WTC11 (cell line): Measurements from ENCODE around the gene CDH11. TPM values are rescaled to one million over a fixed set of nuclear protein-coding genes. Genes with fewer than 3 reads are reported as not detected.

Experiments used
- ATAC-seq: fragments of 200-7000 bp; cut with Tn5 transposase; 2 replicates; pipeline ENCODE4 v1.10.0; 2021; ENCODE audit warnings: mild to moderate bottlenecking, moderate library complexity
- CTCF ChIA-PET: fragments of 300-600 bp; sonication (Branson Sonifier 250); formaldehyde crosslinking; loops from one replicate; lab custom pipeline; 2021; ENCODE audit warnings: antibody characterized with exemption; lab: Charles Lee
- POLR2A ChIA-PET: fragments of 350-600 bp; sonication (Branson Sonifier 250); formaldehyde crosslinking; loops from one replicate; lab custom pipeline; 2021; ENCODE audit warnings: antibody characterized with exemption; lab: Charles Lee
- DNase-seq: peaks from one replicate; pipeline ENCODE4 v3.0.0; 2021; ENCODE audit warnings: low spot score
- H3K27ac Mint-ChIP-seq: 2 replicates; pipeline ENCODE4 v1.8.0; 2021; ENCODE audit warnings: mixed read lengths
- H3K27me3 Mint-ChIP-seq: 2 replicates; pipeline ENCODE4 v1.8.0; 2021; ENCODE audit warnings: low read depth, mild to moderate bottlenecking, moderate library complexity, mixed read lengths
- H3K36me3 Mint-ChIP-seq: 2 replicates; pipeline ENCODE4 v1.8.0; 2021; ENCODE audit warnings: mixed read lengths
- H3K4me1 Mint-ChIP-seq: 2 replicates; pipeline ENCODE4 v1.8.0; 2022; ENCODE audit warnings: mixed read lengths
- H3K4me3 Mint-ChIP-seq: 2 replicates; pipeline ENCODE4 v1.8.0; 2021; ENCODE audit warnings: mild to moderate bottlenecking, moderate library complexity, mixed read lengths
- H3K9me3 Mint-ChIP-seq: 2 replicates; pipeline ENCODE4 v1.8.0; 2021; ENCODE audit warnings: mixed read lengths
- ARID4B ChIP-seq: sonication (generic); formaldehyde crosslinking; IDR thresholded peaks from 2 replicates; pipeline ENCODE4 v1.8.0; 2023; ENCODE audit warnings: missing genetic modification reagents, mild to moderate bottlenecking, borderline replicate concordance
- ATF3 ChIP-seq: sonication (generic); formaldehyde crosslinking; conservative IDR thresholded peaks from 2 replicates; pipeline ENCODE4 v1.8.1; 2022; ENCODE audit warnings: mild to moderate bottlenecking, missing genetic modification reagents
- FOXP4 ChIP-seq: sonication (generic); formaldehyde crosslinking; IDR thresholded peaks from 2 replicates; pipeline ENCODE4 v1.8.0; 2022; ENCODE audit warnings: mild to moderate bottlenecking, missing genetic modification reagents
- MAX ChIP-seq: sonication (generic); formaldehyde crosslinking; IDR thresholded peaks from 2 replicates; pipeline ENCODE4 v1.8.0; 2022; ENCODE audit warnings: mild to moderate bottlenecking, missing genetic modification reagents
- MXD4 ChIP-seq: fragments of 250-450 bp; sonication (Bioruptor Pico); IDR thresholded peaks from 2 replicates; pipeline ENCODE4 v1.8.0; 2021; ENCODE audit warnings: mild to moderate bottlenecking, moderate library complexity, borderline replicate concordance
- MYBL2 ChIP-seq: sonication (generic); formaldehyde crosslinking; IDR thresholded peaks from 2 replicates; pipeline ENCODE4 v1.8.1; 2023; ENCODE audit warnings: mild to moderate bottlenecking, moderate library complexity, missing genetic modification reagents
- SMAD4 ChIP-seq: sonication (generic); formaldehyde crosslinking; IDR thresholded peaks from 2 replicates; pipeline ENCODE4 v1.8.0; 2022; ENCODE audit warnings: mild to moderate bottlenecking, missing genetic modification reagents
- SOX15 ChIP-seq: fragments of 250-450 bp; sonication (Bioruptor Pico); IDR thresholded peaks from 2 replicates; pipeline ENCODE4 v1.9.0; 2021; ENCODE audit warnings: mild to moderate bottlenecking
- SP1 ChIP-seq: sonication (generic); formaldehyde crosslinking; conservative IDR thresholded peaks from 2 replicates; pipeline ENCODE4 v1.8.1; 2022; ENCODE audit warnings: missing genetic modification reagents
- ZMAT4 ChIP-seq: fragments of 250-450 bp; sonication (Bioruptor Pico); IDR thresholded peaks from 2 replicates; pipeline ENCODE4 v1.9.0; 2021; ENCODE audit warnings: mild to moderate bottlenecking
- ZNF219 ChIP-seq: sonication (generic); formaldehyde crosslinking; IDR thresholded peaks from 2 replicates; pipeline ENCODE4 v1.8.0; 2023; ENCODE audit warnings: missing genetic modification reagents, mild to moderate bottlenecking, borderline replicate concordance
- ZNF232 ChIP-seq: sonication (generic); formaldehyde crosslinking; IDR thresholded peaks from 2 replicates; pipeline ENCODE4 v1.8.0; 2022; ENCODE audit warnings: mild to moderate bottlenecking, missing genetic modification reagents
- ZNF416 ChIP-seq: fragments of 250-450 bp; sonication (Bioruptor Pico); IDR thresholded peaks from 2 replicates; pipeline ENCODE4 v1.9.0; 2021; ENCODE audit warnings: mild to moderate bottlenecking, inconsistent platforms
- ZNF425 ChIP-seq: fragments of 250-450 bp; sonication (Bioruptor Pico); conservative IDR thresholded peaks from 2 replicates; pipeline ENCODE4 v1.9.0; 2021; ENCODE audit warnings: mild to moderate bottlenecking
- ZNF532 ChIP-seq: fragments of 250-450 bp; sonication (Bioruptor Pico); IDR thresholded peaks from 2 replicates; pipeline ENCODE4 v1.9.0; 2021; ENCODE audit warnings: mild to moderate bottlenecking, borderline replicate concordance
- total RNA-seq: library from RNA; stranded (reverse); gene quantifications from 3 replicates; pipeline ENCODE4 v1.2.3, GENCODE V29; 2021

The CDH11 gene
- total RNA-seq, 1 experiment from 2014 or later = 11.6 TPM

GRCh38 chr16:65097296-65097695, 24.6 kb downstream of the CDH11 start (continued):
- TF ChIP-seq SOX15 (CRISPR knock-in tag) (no peak), MAX (CRISPR knock-in tag) (no peak), MYBL2 (CRISPR knock-in tag) (no peak), SP1 (no peak), ZNF232 (CRISPR knock-in tag) (no peak)

- ATAC-seq (no peak), DNase-seq (no peak)
- peaks cover 2% of the 10 kb centered on the region; the same call in 1 of the 2 replicates for H3K4me1 Mint-ChIP-seq
- ChIA-PET POLR2A (interaction anchor here (0.7 kb wide), 1 partner anchor 465 kb away, joined by 3 read pairs; no protein-coding TSS in a partner anchor), CTCF (interaction anchor here (0.7 kb wide), 1 partner anchor 497 kb away, joined by 3 read pairs; no protein-coding TSS in a partner anchor)
- H3K27ac Mint-ChIP-seq = no peak overlapping the region
- H3K27me3 Mint-ChIP-seq = no peaks in the 10 kb centered on the region
- H3K9me3 Mint-ChIP-seq = peaks cover 10% of the 10 kb centered on the region
- H3K36me3 Mint-ChIP-seq = no peaks in the 10 kb centered on the region
- H3K4me3 Mint-ChIP-seq = no peak overlapping the region
- TF ChIP-seq ZMAT4 (CRISPR knock-in tag) (no peak), ZNF425 (no peak), ATF3 (CRISPR knock-in tag) (no peak), ZNF219 (CRISPR knock-in tag) (no peak), FOXP4 (no peak), MXD4 (CRISPR knock-in tag) (no peak), ZNF532 (CRISPR knock-in tag) (no peak), ZNF416 (CRISPR knock-in tag) (no peak), ARID4B (CRISPR knock-in tag) (no peak), SMAD4 (CRISPR knock-in tag) (no peak)
Measured at GRCh38 chr16:65095906-65096305, 26.0 kb downstream of the CDH11 start.
